HG03135 (cell line): ENCODE data around the gene GPSM1.

ENCODE experiments used
- ATAC-seq: cut with Tn5 transposase; IDR thresholded peaks from one replicate; pipeline ENCODE4 v1.9.1; 2021; ENCODE audit warnings: mild to moderate bottlenecking, moderate library complexity; ENCODE audit not compliant: unreplicated experiment

Gene GPSM1

DNA sequence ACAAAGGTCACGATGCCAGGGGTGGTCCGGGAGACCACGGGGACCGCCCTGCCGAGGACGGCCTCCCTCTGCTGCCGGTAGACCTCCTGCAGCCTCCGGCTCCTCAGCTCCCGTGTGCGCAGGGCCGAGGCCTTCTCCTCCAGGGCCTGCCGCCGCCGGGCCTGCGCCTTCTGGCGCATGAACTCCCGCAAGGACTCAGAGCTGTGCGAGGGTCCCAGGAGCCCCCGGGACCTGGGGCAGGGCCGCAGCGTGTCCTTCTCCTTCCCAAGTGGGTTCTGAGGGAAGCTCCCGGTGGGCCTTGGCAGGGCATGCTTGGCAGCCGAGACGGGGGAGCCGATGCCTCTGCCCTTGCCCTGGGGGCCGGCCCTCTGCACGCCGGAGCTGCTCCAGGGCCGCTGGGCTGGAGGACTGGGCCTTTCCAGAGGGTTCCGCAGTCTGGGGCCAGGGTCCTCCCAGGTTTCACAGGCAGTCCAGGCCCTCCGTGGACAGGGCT lies 36.8 kb upstream of the GPSM1 start:
- no peak for ATAC-seq

DNA sequence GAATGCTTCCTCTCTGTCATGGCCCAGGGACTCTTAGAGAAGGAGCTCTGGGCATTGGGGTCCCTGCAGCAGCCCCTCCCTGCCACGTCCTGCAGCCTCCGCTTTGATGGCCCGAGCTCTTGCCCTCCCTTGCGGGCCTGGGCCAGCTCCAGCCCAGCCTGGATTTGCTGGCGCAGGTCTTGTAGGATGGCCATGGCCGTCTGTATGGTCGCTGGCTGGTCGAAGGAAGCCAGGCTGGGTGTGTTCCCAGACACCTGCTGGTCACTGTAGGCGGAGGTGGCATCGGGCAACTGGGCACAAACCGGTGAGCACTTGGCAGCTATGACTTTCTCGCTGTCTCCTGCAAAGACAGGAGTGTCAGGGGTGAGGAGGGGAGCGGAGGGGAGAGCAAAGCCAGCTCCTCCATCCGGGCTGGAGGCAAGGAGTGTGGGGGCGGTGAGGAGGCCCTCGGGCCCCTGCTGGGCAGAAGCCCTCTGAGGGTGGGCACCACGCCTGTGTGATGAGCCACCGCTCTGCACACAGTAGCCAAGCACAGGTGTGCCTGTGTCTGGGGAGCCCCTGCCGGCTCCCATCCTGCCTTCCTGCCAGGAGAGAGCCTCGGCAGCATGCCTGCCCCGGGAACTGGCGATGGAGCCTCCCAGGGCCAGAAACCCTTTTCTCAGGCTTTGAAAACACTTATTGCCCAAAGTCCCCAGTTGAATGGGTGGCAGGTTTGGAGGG lies 35.9 kb upstream of the GPSM1 start:
- no peak for ATAC-seq

- no peak for ATAC-seq
Observed at GRCh38 chr9:136292026-136292538, 35.3 kb upstream of the GPSM1 start.

GRCh38 chr9:136292591-136293448 lies 34.5 kb upstream of the GPSM1 start:
- no peak for ATAC-seq

DNA sequence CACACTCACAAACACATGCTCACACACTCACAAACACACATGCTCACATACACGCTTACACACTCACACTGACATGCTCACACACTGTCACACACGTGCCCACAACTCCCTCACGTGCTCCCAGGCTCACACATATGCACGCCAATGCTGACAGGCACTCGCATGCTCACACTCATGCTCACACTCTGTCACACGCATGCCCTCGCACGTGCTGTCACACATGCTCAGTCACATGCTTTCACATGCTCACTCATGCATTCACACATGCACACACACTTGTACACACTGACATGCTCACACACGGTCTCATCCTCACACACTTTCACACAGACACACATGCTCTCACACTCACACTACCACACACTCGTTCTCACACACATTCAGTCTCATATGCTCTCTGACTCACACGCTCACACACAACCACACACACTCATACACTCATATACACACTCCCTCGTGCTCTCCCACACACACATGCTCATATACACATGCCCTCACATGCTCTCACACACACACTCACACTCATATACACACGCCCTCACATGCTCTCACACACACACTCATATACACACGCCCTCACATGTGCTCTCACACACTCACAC lies 33.8 kb upstream of the GPSM1 start:
- no peak for ATAC-seq

DNA sequence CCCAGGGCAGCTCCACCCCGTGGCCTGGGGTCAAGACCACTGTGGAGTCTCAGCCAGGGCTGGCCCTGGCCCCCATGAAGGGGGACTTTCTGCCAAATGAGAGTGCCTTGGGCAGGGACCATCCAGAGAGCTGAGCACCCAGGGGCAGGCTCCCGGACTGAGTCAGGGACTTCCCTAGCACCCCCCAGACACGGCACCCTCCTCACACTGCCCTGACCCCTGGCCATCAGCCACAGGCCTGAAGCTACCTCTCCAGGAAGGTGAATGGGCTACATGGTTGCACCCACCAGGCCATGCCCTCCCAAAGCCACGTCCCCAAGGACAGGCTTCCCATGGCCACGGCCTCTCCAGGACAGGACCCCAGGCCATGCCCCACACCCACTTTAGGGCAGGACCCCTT lies 32.9 kb upstream of the GPSM1 start:
- ATAC-seq, result no peak

GRCh38 chr9:136295055-136295454 lies 32.3 kb upstream of the GPSM1 start:
- no peak for ATAC-seq

DNA sequence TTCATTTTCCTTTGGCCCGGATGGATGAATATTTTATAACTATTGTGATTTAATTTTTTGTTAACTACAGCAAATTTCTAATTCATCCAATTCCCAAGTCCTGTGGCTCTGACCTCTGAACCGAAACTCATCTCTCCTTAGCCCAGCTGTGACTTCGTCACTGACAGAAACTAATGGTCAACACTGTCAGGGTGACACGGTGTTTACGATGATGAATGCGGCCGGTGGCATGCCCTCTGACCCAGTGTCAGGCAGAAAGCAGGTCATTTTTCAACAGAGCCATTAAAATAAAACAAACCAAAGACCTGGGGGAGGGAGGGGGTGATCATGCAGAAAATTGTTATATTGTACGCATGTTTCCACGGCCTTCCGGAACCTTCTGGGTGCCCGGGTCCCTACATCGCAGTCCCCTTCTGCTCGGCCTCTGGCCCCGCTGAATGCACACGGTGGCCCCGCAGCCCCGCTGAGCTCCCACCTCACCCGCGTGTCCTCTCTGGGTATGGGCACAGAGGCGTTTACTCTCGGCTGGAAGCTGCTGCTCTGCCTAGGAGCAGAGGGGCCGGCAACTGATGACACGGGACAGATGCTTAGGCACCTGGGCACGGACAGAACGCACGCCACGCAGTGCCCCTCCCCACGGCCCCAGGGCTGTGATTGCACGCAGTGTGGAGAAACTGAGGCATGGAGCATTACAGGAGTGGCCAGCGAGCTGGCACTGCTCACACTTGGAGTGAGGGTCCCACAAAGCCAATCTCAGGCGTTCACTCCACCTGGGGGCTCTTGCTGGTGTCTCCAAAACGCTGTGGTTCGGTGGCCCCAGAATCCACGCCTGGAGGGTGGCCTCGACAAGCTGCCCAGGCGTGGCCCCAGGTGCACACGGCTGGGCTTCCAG lies 31.6 kb upstream of the GPSM1 start:
- ATAC-seq, result no peak

DNA sequence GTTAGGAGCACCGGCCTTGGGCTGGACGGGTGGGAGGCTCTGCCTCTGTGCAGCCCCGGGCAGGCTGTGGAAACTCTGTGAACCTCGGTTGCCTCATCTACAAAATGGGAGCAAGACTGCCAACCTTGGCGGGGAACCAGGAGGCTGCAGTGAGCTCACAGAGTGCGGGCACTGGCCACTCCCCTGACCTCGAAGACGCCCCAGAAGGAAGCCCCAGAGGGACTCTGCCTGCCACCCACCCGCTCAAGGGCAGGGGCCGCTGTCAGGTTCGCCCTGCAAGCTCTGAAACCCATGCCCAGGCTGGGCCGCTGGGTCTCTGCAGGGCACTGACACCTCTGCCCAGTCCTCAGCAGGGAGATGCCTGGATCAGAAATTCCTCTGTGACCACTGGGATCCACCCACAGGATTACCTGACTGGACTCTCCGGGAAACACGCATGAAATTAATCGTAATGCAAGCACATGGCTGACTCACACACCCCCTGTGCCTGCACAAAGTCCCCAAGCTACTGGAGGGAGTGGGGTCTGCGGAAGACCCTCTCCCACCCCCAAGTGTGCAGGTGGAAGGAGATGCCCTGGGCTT lies 30.8 kb upstream of the GPSM1 start:
- no peak for ATAC-seq

- no peak for ATAC-seq
Observed at GRCh38 chr9:136297016-136297691, 30.2 kb upstream of the GPSM1 start.

GRCh38 chr9:136297766-136298735 lies 29.3 kb upstream of the GPSM1 start:
- no peak for ATAC-seq

- no peak for ATAC-seq
Observed at GRCh38 chr9:136299116-136299515, 28.2 kb upstream of the GPSM1 start.

DNA sequence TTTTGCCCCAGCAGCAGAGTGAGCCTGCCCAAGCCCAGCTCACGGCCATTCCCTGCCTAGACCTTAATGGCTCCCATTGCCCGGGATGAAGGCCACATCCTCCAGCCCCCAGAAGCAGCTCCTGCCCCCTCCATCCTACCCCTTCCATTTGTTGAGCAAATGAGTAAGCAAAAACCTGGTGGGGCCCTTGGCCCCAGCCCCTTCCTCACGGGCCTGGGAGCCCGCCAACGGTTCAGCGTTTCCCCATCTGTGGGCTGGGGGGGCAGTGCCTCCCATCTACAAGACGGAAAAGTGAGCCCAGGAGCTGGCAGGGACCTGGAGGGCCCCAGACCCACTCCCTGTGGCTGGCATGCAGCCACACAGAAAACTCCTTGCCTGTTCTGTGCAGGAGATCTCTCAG lies 27.8 kb upstream of the GPSM1 start:
- ATAC-seq, result no peak

- no peak for ATAC-seq
Observed at GRCh38 chr9:136300016-136300545, 27.3 kb upstream of the GPSM1 start.

DNA sequence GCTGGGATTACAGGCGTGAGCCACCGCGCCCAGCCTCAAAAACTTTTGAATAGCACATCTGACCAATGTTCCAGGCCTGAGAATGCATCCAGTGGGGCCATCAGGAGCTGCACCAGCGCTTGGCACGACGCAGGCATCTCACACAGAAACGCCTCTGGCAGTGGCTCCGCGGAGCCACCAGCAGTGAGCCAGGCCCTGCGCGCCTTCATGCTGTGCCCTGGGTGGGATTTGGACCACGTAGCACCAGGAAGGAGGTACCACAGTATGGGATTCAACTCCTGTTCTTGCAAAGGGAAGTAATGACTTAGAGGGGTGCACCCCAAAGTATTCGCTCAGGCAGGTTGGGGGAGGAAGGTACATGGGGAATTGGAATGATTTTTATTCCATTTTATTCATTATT lies 26.5 kb upstream of the GPSM1 start:
- no peak for ATAC-seq

- no peak for ATAC-seq
Observed at GRCh38 chr9:136302527-136302926, 24.8 kb upstream of the GPSM1 start.

DNA sequence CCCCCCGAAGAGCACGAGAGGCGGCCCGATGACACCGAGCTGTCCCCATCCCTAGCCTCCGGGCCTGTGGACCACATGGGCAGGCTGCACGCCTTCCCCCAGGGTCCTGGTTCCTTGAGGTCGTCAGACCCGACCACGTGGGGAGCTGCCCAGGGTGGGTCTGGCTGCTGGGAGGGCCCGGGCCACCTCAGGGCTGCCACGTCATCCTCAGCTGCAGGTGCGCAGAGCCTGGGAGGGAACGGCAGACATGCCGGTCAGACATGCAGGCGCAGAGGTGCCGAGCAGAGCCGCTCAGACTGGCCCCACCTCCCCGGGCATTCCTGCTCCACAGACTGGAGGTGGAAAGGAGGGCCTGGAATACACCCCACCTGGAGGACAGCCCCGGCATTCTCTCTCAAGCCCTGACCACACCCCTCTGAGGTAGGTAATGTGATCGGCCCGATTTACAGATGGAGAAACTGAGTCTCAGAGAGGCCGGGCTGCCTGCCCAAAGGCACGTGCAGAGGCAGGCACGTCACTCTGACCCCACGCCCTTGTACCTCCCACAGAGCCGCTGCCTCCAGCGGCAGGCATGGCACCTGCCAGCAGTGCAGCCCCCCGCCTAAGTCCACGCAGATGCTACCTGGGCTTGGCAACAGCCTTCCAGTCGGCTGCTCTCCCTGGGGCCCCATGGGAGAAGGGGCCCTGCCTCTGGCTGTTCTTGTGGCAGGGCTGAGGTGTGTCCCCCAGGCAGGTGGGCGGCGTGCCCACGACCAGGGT lies 24.1 kb upstream of the GPSM1 start:
- no peak for ATAC-seq
